ENCODE results near the gene FSTL1.

The FSTL1 gene

GRCh38 chr3:120450600-120451271 is at the start of gene FSTL1:
Gene FSTL1, minus strand, starts transcription at chr3:120450992. Its CDS starts 246 bp downstream, at chr3:120450746.
- no peak for DNase-seq

GRCh38 chr3:120498556-120499346 is 48.0 kb upstream of the FSTL1 start:
- DNase-seq: no peak

GRCh38 chr3:120497818-120498217 is 47.0 kb upstream of the FSTL1 start:
- no peak for DNase-seq

GRCh38 chr3:120497336-120497735 is 46.5 kb upstream of the FSTL1 start:
- no peak for DNase-seq

- DNase-seq: no peak
These were observed 45.6 kb upstream of the FSTL1 start for GRCh38 chr3:120496278-120497002.

GRCh38 chr3:120495809-120496208 is 45.0 kb upstream of the FSTL1 start:
- no peak for DNase-seq

- DNase-seq: no peak
These were observed 41.3 kb upstream of the FSTL1 start for GRCh38 chr3:120492103-120492502.

- DNase-seq: no peak
These were observed 38.6 kb upstream of the FSTL1 start for GRCh38 chr3:120489421-120489820.

GRCh38 chr3:120488296-120488695 is 37.5 kb upstream of the FSTL1 start:
- DNase-seq: no peak

GRCh38 chr3:120487191-120487650 is 36.4 kb upstream of the FSTL1 start:
- no peak for DNase-seq

- DNase-seq: no peak
These were observed 30.3 kb upstream of the FSTL1 start for GRCh38 chr3:120481081-120481480.

GRCh38 chr3:120477781-120478180 is 27.0 kb upstream of the FSTL1 start:
- DNase-seq: no peak

GRCh38 chr3:120475722-120476377 is 25.1 kb upstream of the FSTL1 start:
- DNase-seq: no peak

GRCh38 chr3:120473896-120474675 is 23.3 kb upstream of the FSTL1 start:
- no peak for DNase-seq

GRCh38 chr3:120473389-120473788 is 22.6 kb upstream of the FSTL1 start:
- no peak for DNase-seq

GRCh38 chr3:120472121-120472844 is 21.5 kb upstream of the FSTL1 start:
- DNase-seq: no peak

- DNase-seq: no peak
These were observed 20.9 kb upstream of the FSTL1 start for GRCh38 chr3:120471643-120472042.

- DNase-seq: no peak
These were observed 20.1 kb upstream of the FSTL1 start for GRCh38 chr3:120470870-120471269.

- no peak for DNase-seq
These were observed 19.1 kb upstream of the FSTL1 start for GRCh38 chr3:120469882-120470301.

GRCh38 chr3:120469440-120469839 is 18.6 kb upstream of the FSTL1 start:
- no peak for DNase-seq

GRCh38 chr3:120468635-120469295 is 18.0 kb upstream of the FSTL1 start:
- no peak for DNase-seq
